Measurements from ENCODE around the gene UHRF2. TPM values are rescaled to one million over a fixed set of nuclear protein-coding genes. Genes with fewer than 3 reads are reported as not detected.

UHRF2 gene
- total RNA-seq, 1 donor from 2014 or later, result 55.5 TPM

GRCh38 chr9:6501526-6502210 is 88.7 kb downstream of the UHRF2 start:
- no peaks in the 10 kb centered on the region for H3K27me3 Mint-ChIP-seq (ENCODE audit: unreplicated experiment)
- H3K36me3 Mint-ChIP-seq (ENCODE audit: low read depth, unreplicated experiment), result peaks cover 32% of the 10 kb centered on the region
- H3K27ac Mint-ChIP-seq (ENCODE audit: unreplicated experiment), result no peak overlapping the region
- no peak for TF ChIP-seq CTCF (IDR thresholded peaks at IDR 0.05; ENCODE audit: unreplicated experiment)
- no peaks in the 10 kb centered on the region for H3K9me3 Mint-ChIP-seq (ENCODE audit: unreplicated experiment)
- H3K4me3 Mint-ChIP-seq (ENCODE audit: unreplicated experiment), result no peak overlapping the region
- no peak for DNase-seq (ENCODE audit: low spot score)
- no peaks in the 10 kb centered on the region for H3K4me1 Mint-ChIP-seq (ENCODE audit: unreplicated experiment)

GRCh38 chr9:6502399-6502798 is 89.4 kb downstream of the UHRF2 start:
- Mint-ChIP-seq H3K36me3 (ENCODE audit: low read depth, unreplicated experiment) (peaks cover 29% of the 10 kb centered on the region), H3K4me3 (ENCODE audit: unreplicated experiment) (no peak overlapping the region), H3K4me1 (ENCODE audit: unreplicated experiment) (no peaks in the 10 kb centered on the region), H3K9me3 (ENCODE audit: unreplicated experiment) (no peaks in the 10 kb centered on the region), H3K27me3 (ENCODE audit: unreplicated experiment) (no peaks in the 10 kb centered on the region), H3K27ac (ENCODE audit: unreplicated experiment) (no peak overlapping the region)
- DNase-seq (ENCODE audit: low spot score), result no peak
- no peak for TF ChIP-seq CTCF (IDR thresholded peaks at IDR 0.05; ENCODE audit: unreplicated experiment)

GRCh38 chr9:6506571-6506970 is 93.6 kb downstream of the UHRF2 start:
- no peak for DNase-seq (ENCODE audit: low spot score)
- Mint-ChIP-seq H3K27ac (ENCODE audit: unreplicated experiment) (no peak overlapping the region), H3K27me3 (ENCODE audit: unreplicated experiment) (no peaks in the 10 kb centered on the region), H3K4me1 (ENCODE audit: unreplicated experiment) (no peaks in the 10 kb centered on the region), H3K36me3 (ENCODE audit: low read depth, unreplicated experiment) (peaks cover 28% of the 10 kb centered on the region), H3K9me3 (ENCODE audit: unreplicated experiment) (no peaks in the 10 kb centered on the region), H3K4me3 (ENCODE audit: unreplicated experiment) (no peak overlapping the region)
- TF ChIP-seq CTCF (IDR thresholded peaks at IDR 0.05; ENCODE audit: unreplicated experiment), result no peak

GRCh38 chr9:6512085-6512657 is 99.2 kb downstream of the UHRF2 start:
- no peak overlapping the region for H3K27ac Mint-ChIP-seq (ENCODE audit: unreplicated experiment)
- no peak for TF ChIP-seq CTCF (IDR thresholded peaks at IDR 0.05; ENCODE audit: unreplicated experiment)
- H3K4me1 Mint-ChIP-seq (ENCODE audit: unreplicated experiment), result no peaks in the 10 kb centered on the region
- H3K4me3 Mint-ChIP-seq (ENCODE audit: unreplicated experiment), result no peak overlapping the region
- H3K9me3 Mint-ChIP-seq (ENCODE audit: unreplicated experiment), result no peaks in the 10 kb centered on the region
- no peak for DNase-seq (ENCODE audit: low spot score)
- H3K27me3 Mint-ChIP-seq (ENCODE audit: unreplicated experiment), result no peaks in the 10 kb centered on the region
- H3K36me3 Mint-ChIP-seq (ENCODE audit: low read depth, unreplicated experiment), result peaks cover 8% of the 10 kb centered on the region

- Mint-ChIP-seq H3K36me3 (ENCODE audit: low read depth, unreplicated experiment) (peaks cover 17% of the 10 kb centered on the region), H3K27me3 (ENCODE audit: unreplicated experiment) (peaks cover 2% of the 10 kb centered on the region), H3K4me1 (ENCODE audit: unreplicated experiment) (no peaks in the 10 kb centered on the region), H3K27ac (ENCODE audit: unreplicated experiment) (no peak overlapping the region), H3K4me3 (ENCODE audit: unreplicated experiment) (no peak overlapping the region), H3K9me3 (ENCODE audit: unreplicated experiment) (no peaks in the 10 kb centered on the region)
- TF ChIP-seq CTCF (IDR thresholded peaks at IDR 0.05; ENCODE audit: unreplicated experiment), result no peak
- DNase-seq (ENCODE audit: low spot score), result no peak
Measured at GRCh38 chr9:6522263-6522662, 109.3 kb downstream of the UHRF2 start.

Measured in endothelial cell (in vitro differentiated cells).